Body of pancreas (tissue), 4 donors: ENCODE results near the gene LRP3. TPM values are rescaled to one million over a fixed set of nuclear protein-coding genes. Genes with fewer than 3 reads are reported as not detected.

Experiments used
- ATAC-seq: fragments of 150-250 bp; one replicate; pipeline ENCODE4 v1.9.1; 2016
- DNase-seq, 4 donors: peaks; one replicate each; pipeline ENCODE4 v3.0.0-alpha.2; 2019
- H3K27ac ChIP-seq, 4 donors: fragments of 200-600 bp; sonication (generic); 1 replicate in 3 of 4; 2 replicates in 1 of 4; pipeline versions ENCODE4 v1.5.1 to v1.6.1; 2016 to 2019; ENCODE audit warnings: mild to moderate bottlenecking in 1 of 4, mixed read lengths in 1 of 4, moderate library complexity in 1 of 4
- H3K27me3 ChIP-seq, 2 donors: fragments of 200-600 bp; sonication (generic); one replicate each; pipeline ENCODE4 v1.6.0; 2016; ENCODE audit warnings: mild to moderate bottlenecking in 1 of 2
- H3K36me3 ChIP-seq, 2 donors: fragments of 200-600 bp; sonication (generic); replicated peaks in 1 of 2; 2 replicates each; pipeline ENCODE4 v1.5.1; 2016; ENCODE audit warnings: low read depth in 2 of 2; ENCODE audit not compliant: insufficient read depth in 1 of 2
- H3K4me1 ChIP-seq: fragments of 200-600 bp; sonication (generic); one replicate; pipeline ENCODE4 v1.6.0; 2016
- H3K4me3 ChIP-seq, 2 donors: fragments of 200-600 bp; sonication (generic); 1 replicate in 1 of 2; 2 replicates in 1 of 2; pipeline ENCODE4 v1.5.1; 2016 to 2019
- H3K9me3 ChIP-seq, 3 donors: fragments of 200-600 bp; sonication (generic); 1 replicate in 2 of 3; 2 replicates in 1 of 3; pipeline ENCODE4 v1.5.1; 2016
- POLR2A ChIP-seq, 3 donors: fragments of 450-650 bp; IDR thresholded peaks; one replicate each; pipeline ENCODE4 v1.6.1; 2016; ENCODE audit warnings: antibody characterized with exemption in 3 of 3, mild to moderate bottlenecking in 2 of 3
- WGBS, 2 donors: methylation state at CpG; one replicate each; pipeline ENCODE4 v1.1.5; 2017; 5-methylcytosine and 5-hydroxymethylcytosine counted together
- intact Hi-C: fragments of 100-400 bp; cut with DNase I; formaldehyde crosslinking; loops from one replicate; pipeline ENCODE4 v1.15.1; 2023
- total RNA-seq, 2 donors: library from RNA; depleted of rRNA; stranded (reverse); fragments of >200 nt; gene quantifications; one replicate each; pipeline ENCODE4 v1.1.0, GENCODE V29; 2016
- TF ChIP-seq, protein P1 (sequence below), 7 experiments: fragments of 450-650 bp in 4 of 7; fragments of 200-600 bp in 3 of 7; sonication (generic) in 3 of 7; IDR thresholded peaks; one replicate each; pipeline ENCODE4 v1.5.1; 2016 to 2019; ENCODE audit warnings: antibody characterized with exemption in 7 of 7

The LRP3 gene
- total RNA-seq, 2 donors from 2014 or later, result 18.1 to 23.3 TPM

DNA sequence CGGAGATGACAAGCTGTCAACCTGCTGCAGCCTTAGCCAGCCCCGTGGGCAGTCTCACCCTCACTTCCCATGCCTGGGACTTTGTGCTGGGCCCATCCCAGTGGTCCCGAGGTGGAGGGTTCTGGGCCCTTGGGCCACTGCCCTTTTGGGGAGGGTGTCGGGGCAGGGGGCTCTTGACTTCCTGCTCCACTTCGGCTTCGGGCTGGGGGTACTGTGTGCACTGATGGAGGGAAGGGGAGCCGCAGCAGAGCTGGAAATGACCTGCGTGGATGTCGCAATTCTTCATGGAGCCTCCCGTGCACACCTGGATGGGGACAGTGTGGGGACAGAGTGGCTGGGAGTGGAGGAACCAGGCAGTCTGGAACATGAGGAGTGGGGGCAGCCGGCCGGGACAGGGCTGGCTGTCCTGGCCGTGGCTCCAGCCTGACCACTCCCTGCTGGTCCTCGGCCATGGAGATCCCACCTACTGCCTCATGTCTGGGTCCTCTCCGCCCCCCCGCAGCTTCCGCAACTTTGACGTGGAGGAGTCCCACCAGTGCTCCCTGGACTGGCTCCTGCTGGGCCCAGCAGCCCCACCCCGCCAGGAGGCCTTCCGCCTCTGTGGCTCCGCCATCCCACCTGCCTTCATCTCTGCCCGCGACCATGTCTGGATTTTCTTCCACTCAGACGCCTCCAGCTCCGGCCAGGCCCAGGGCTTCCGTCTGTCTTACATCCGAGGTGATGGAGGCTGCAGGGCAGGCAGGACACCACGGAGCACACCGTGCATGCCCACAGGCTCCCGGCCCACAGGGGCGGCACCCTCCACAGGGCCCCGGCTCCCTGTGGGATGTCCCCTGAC is 10.2 kb downstream of the LRP3 start:
- H3K27me3 ChIP-seq, result no peaks in the 10 kb centered on the region
- DNase-seq (no peak), ATAC-seq (no peak)
- intact Hi-C loops, result no loop called here
- H3K9me3 ChIP-seq, result no peaks in the 10 kb centered on the region
- H3K27ac ChIP-seq, result no peak overlapping the region
- no peak for TF ChIP-seq POLR2A (IDR thresholded peaks at IDR 0.05)
- TF ChIP-seq, protein P1, sequence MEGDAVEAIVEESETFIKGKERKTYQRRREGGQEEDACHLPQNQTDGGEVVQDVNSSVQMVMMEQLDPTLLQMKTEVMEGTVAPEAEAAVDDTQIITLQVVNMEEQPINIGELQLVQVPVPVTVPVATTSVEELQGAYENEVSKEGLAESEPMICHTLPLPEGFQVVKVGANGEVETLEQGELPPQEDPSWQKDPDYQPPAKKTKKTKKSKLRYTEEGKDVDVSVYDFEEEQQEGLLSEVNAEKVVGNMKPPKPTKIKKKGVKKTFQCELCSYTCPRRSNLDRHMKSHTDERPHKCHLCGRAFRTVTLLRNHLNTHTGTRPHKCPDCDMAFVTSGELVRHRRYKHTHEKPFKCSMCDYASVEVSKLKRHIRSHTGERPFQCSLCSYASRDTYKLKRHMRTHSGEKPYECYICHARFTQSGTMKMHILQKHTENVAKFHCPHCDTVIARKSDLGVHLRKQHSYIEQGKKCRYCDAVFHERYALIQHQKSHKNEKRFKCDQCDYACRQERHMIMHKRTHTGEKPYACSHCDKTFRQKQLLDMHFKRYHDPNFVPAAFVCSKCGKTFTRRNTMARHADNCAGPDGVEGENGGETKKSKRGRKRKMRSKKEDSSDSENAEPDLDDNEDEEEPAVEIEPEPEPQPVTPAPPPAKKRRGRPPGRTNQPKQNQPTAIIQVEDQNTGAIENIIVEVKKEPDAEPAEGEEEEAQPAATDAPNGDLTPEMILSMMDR (IDR thresholded peaks at IDR 0.05), result no peak
- no peaks in the 10 kb centered on the region for H3K36me3 ChIP-seq
- 87 to 91% methylated on average over 18 to 32 of the region's 32 CpGs for WGBS, 2 donors
- H3K4me3 ChIP-seq, result no peak overlapping the region
- no peaks in the 10 kb centered on the region for H3K4me1 ChIP-seq

DNA sequence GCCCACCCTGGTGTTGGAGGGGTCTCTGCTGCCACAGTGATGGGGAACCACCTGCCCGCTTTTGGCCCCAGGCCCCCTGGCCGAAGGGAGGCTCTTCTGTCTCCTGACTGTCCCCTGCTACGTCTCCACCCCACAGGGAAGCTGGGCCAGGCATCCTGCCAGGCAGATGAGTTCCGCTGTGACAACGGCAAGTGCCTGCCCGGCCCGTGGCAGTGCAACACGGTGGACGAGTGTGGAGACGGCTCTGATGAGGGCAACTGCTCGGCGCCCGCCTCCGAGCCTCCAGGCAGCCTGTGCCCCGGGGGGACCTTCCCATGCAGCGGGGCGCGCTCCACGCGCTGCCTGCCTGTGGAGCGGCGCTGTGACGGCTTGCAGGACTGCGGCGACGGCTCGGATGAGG is 11.0 kb downstream of the LRP3 start:
- no peaks in the 10 kb centered on the region for H3K9me3 ChIP-seq
- no peaks in the 10 kb centered on the region for H3K27me3 ChIP-seq
- intact Hi-C loops, result no loop called here
- WGBS, 2 donors, result 92 to 98% methylated on average over 24 to 25 of the region's 27 CpGs
- TF ChIP-seq POLR2A (IDR thresholded peaks at IDR 0.05), result no peak
- TF ChIP-seq, protein P1 (IDR thresholded peaks at IDR 0.05), result no peak
- ATAC-seq (no peak), DNase-seq (no peak)
- H3K4me3 ChIP-seq, result no peak overlapping the region
- H3K4me1 ChIP-seq, result no peaks in the 10 kb centered on the region
- no peak overlapping the region for H3K27ac ChIP-seq
- H3K36me3 ChIP-seq, result no peaks in the 10 kb centered on the region

DNA sequence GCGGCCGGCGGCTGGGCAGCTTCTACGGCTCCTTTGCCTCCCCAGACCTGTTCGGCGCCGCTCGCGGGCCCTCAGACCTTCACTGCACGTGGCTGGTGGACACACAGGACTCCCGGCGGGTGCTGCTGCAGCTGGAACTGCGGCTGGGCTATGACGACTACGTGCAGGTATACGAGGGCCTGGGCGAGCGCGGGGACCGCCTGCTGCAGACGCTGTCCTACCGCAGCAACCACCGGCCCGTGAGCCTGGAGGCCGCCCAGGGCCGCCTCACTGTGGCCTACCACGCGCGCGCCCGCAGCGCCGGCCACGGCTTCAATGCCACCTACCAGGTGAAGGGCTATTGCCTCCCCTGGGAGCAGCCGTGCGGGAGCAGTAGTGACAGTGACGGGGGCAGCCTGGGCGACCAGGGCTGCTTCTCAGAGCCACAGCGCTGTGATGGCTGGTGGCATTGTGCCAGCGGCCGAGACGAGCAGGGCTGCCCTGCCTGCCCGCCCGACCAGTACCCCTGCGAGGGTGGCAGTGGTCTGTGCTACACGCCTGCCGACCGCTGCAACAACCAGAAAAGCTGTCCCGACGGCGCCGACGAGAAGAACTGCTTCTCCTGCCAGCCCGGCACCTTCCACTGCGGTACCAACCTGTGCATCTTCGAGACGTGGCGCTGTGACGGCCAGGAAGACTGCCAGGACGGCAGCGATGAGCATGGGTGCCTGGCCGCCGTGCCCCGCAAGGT is 11.6 kb downstream of the LRP3 start:
- no peak for ATAC-seq
- Histone ChIP-seq H3K4me1 (no peaks in the 10 kb centered on the region), H3K9me3 (no peaks in the 10 kb centered on the region), H3K27me3 (no peaks in the 10 kb centered on the region), H3K36me3 (no peaks in the 10 kb centered on the region), H3K4me3 (no peak overlapping the region), H3K27ac (no peak overlapping the region)
- intact Hi-C loops, result no loop called here
- DNase-seq, result no peak
- TF ChIP-seq, protein P1 (IDR thresholded peaks at IDR 0.05), result no peak
- TF ChIP-seq POLR2A (IDR thresholded peaks at IDR 0.05), result no peak
- 96% methylated on average over 14 to 53 of the region's 64 CpGs for WGBS, 2 donors

DNA sequence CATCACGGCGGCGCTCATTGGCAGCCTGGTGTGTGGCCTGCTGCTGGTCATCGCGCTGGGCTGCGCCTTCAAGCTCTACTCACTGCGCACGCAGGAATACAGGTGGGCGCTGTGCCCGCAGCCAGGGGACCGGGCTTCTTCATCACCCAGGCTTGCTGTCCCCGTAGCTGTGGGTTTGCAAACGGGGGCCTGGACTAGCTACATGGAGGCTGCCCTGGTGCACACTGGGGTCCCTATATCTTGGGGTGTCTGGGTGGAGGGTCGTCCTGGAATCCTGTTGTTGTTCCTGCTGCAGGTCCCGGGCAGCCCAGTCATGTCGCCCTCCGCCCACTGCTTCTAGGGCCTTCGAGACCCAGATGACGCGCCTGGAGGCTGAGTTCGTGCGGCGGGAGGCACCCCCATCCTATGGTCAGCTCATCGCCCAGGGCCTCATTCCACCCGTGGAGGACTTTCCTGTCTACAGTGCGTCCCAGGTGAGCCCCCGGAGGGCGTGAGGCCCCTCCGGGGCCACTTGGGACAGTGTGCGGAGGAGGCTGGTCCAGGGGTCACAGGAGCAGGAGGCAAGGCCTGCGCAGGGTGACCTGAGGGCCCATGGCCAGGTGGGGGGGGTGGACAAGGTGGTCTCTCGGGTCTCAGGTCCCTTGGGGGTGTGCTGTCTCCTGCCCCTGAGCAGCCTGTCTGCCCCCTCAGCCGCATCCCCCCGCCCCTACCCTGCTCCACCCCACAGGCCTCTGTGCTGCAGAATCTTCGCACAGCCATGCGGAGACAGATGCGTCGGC is 12.3 kb downstream of the LRP3 start:
- no peak for DNase-seq
- intact Hi-C loops, result no loop called here
- WGBS, 2 donors, result 96 to 99% methylated on average over 16 to 37 of the region's 38 CpGs
- H3K4me1 ChIP-seq, result no peaks in the 10 kb centered on the region
- no peaks in the 10 kb centered on the region for H3K9me3 ChIP-seq
- TF ChIP-seq, protein P1 (IDR thresholded peaks at IDR 0.05), result no peak
- TF ChIP-seq POLR2A (IDR thresholded peaks at IDR 0.05), result no peak
- ATAC-seq, result no peak
- H3K27ac ChIP-seq, result no peak overlapping the region
- no peaks in the 10 kb centered on the region for H3K27me3 ChIP-seq
- H3K36me3 ChIP-seq, result no peaks in the 10 kb centered on the region
- H3K4me3 ChIP-seq, result no peak overlapping the region
